HG03196 (cell line): Measurements from ENCODE around the gene RIPK1.
A peak's percentile ranks its signal among the peaks of the same experiment; 100 is the strongest.
"Not testable (repeated sequence)": the region's sequence is repeated elsewhere in the genome, so short reads cannot be mapped to it uniquely, and the experiment has no call there.

Experiments used
- ATAC-seq: cut with Tn5 transposase; IDR thresholded peaks from one replicate; pipeline ENCODE4 v1.9.1; 2021; ENCODE audit not compliant: unreplicated experiment

The RIPK1 gene

DNA sequence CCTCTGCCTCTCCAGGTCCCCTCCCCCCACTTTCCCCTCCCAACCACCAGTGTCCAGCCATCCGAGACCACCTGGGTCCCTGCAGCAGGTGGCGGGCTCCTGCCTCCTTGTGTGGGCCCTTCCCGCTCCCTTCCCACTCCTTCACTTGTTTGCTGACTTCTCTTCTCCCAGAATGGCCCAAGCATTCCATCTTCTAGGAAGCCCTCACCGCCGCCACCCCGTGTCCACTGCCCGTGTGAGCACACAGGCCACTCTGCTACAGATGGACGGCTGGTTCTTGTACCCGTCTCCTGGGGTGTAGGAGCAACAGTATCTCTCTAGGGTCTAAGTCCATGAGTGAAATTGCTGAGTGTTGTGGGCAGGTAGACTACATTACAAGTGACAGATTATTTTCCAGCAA lies 65.2 kb downstream of the RIPK1 start:
- no peak for ATAC-seq

DNA sequence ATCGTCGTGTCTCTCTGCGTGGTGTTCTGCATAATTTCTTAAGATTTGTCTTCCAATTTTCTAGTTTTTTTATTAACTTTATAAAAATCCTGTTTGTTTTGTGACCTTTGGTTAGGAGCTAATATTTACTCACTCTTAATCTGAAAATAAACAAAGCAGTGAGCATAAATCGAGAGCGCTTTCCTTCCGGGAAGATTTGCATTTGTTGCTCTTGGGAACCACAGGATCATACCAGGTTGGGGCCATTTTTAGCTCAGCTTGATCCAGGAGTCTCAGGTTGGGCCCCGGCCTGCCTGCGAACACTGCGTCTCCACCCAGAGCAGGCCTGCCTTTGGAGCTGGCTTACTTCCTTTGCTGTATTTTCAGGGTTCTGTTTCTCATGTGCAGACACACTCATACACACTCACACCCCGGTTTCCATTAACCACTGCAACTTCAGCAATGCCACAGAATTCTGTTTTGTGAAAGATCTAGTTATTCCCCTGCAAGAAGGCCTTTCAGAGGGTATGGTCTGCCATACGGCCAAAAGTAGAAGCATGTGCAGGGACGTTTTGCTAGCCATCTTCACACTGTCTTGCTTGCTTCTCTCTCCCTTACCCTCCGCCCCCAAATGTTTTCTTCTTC lies 67.5 kb downstream of the RIPK1 start:
- no peak for ATAC-seq

DNA sequence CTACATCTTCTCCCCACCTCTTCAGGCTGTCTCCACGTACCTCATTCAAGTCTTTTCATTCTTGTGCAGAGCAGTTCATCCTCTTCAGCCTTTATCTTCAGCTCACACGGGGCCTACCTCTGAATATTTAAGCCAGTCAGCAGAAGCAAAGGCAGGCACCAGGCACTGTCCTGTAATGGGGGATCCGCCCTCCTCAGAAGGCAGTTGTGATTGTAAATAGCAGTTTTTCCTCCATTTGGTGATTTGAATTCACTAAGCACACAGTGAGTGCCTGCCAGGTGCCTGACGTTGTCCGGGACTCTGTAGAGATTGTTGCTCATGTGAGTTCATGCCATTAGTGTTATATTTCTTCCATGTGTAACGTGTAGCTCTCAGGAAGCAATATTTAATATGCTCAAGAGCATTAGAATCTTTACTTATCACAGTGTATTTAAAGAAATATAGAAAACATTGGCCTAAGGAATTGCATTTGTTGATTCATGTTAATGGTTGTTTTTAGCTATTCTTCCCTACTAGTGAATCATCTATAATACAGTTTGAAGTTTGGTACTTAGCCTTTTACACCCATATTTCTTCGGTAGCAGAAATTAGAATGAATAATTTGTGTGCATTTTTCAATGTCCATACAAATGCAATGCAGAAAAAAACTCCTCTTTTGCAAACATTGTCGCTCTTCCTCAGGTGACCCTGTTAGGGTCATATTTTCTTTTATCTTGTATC lies 68.2 kb downstream of the RIPK1 start:
- no peak for ATAC-seq

DNA sequence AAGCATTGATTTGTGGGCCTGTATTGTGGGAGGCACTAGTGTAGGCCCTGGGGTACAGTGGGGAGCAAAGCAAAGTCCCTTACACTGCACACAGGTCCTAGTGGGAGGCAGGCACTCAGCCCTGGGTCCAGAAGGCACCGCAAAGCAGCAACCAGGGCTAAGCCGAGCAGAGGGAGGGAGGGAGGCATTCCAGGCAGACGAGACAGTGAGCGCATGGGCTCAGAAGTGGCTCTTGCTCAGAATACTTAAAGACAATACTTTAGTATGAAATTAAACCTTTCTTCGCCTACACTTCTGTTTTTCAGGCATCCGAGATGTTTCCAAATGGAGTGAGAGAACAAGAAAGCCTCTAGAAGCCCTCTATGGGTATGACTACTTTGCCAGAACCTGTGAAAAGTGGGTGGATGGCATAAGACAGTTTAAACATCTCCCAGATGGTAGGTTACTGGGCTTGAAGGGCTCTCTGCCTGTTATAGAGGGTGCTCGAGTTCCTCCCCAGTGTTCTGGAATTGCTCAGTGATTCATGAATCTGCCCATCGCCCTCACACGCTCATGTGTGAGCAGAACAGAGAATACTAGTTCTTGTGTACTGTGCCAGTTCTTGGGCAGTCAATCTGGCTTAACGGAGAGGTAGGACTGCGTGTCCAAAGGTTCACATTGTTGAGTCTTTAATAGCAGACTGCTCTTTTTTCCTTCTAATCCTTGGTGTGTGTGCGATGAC lies 68.9 kb downstream of the RIPK1 start:
- no peak for ATAC-seq

DNA sequence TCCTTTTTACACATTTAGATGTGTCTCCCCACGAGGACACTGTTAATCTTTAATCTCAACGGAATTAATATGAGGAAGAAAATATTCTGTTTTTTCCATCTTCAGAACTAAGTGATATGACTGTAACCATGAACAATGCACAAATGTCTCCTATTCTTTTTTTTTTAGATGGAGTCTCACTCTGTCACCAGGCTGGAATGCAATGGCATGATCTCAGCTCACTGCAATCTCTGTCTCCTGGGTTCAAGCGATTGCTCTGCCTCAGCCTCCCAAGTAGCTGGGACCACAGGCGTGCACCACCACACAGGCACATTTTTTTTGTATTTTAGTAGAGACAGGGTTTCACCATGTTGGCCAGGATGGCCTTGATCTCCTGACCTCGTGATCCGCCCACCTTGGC lies 69.6 kb downstream of the RIPK1 start:
- not testable (repeated sequence) for ATAC-seq

DNA sequence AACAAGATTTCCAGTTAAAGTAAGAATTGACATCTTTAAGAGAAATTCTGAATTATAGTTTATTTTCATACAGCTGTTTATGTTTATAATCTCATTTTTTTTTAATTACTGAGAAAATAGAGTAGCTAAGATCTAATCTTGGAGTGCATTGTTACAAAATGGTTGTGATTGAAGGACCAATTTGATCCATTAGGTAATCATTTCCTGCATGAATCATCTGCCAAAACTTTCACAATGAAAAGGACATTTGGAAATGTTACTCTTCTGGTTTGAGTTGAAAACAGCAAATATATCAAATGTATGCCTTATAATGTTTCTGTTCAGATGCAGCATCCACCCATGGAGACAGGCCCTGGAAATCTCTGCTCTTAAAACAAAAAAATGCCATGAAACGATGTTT lies 70.0 kb downstream of the RIPK1 start:
- ATAC-seq = no peak

DNA sequence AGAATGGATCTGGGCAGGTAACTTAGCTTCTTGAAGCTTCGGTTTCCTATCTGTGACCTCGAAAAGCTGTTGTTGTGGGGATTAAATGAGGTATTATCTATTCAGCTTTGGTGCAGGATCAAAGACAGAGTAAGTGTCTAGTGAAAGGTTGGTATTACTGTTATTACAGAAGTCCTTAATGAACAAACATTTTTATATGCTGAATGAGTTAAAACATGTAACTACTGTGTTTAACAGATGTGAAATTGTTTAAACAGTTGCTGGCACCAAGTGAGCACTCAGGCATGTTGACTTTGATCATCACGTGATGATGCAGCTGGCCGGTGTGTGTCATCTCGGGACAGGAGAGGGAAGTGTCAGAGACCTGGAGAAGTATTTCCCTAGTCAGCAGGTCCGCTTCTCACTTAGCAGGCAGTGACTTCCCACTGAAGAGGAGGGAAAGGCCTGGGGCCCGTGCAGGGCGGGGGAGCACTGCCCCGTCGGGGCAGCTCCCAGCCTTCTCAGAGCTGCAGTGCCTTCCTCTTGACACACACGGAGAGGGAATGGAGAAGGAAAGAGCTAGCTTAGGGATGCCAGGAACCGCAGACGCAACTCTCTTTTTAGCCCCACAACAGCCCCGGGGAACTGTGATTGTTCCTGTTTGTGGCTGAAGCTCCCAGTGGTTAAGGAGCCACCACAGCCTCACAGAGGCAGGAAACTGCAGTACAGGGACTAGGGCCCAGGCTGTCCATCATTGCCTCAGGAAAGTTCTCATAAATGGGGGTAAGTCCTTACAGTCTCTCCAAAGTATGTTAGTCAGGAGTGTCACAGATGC lies 71.0 kb downstream of the RIPK1 start:
- ATAC-seq = no peak

DNA sequence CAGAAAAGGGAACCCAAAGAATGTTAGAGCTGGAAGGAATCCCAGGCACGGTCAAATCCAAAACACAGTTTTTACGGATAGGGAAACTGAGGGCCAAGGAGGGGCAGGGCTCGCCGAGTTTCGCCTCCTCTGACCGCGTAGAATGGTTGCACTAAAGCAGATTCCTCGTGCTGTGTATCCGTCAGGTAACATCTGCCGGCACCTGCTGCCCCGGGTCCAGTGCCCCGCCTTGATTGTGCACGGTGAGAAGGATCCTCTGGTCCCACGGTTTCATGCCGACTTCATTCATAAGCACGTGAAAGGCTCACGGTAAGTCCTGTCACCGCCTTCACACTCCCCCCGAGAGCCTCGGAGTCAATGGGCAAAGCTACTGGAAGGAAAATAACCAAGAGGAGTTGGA lies 71.9 kb downstream of the RIPK1 start:
- ATAC-seq = no peak

DNA sequence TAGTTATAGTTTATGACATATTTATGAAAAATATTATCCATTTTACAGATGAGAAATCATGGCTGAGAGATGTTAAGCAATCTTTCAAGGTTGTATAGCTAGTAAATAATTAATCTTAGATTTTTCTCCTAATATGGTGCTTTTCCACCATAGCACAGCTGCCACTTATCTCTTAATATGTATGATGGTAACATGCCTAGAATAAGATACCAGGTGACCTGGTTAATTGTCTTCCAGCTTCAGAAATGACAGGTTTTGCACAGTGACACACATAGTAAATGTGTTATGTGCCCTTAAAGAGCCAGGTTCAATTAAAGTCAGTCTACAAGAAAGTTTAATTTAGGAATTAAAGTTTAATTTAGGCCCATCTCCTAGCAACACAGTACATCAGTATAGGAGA lies 74.2 kb downstream of the RIPK1 start:
- ATAC-seq = no peak

DNA sequence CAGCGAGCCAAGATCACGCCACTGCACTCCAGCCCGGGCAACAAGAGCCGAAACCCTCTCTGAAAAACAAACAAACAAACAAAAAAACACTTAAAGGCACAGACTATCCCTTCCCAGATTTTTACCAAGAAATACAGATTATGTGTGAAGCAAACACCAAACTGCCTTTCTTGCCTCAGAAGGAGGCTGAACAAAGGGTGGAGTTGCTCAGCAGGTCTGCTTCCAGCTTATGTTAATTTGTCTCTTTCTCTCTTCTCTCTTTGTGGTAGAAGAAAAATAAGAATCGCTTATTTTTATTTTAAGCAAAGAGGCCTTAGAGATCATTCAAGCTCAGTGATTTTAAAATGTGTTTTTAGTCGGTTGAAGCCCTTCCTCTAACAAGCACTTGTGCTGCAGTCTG lies 74.9 kb downstream of the RIPK1 start:
- ATAC-seq = no peak

DNA sequence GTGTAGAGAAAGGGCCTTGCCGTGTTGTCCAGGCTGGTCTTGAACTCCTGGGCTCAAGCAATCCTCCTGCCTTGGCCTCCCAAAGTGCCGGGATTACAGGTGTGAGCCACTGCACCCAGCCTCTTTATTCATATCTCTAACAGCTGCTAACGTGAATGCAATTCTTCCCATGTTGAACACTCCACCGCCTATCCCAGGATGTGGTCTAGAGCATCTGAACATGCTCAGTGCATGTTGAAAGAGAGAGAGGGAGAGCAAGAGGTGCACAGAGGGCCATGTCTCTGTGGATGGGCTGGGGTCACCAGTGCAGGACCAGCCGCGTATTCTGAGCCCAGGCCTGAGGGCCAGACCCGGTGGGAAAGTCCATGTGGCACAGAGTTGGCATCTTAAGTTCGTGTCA lies 76.3 kb downstream of the RIPK1 start:
- ATAC-seq = no peak

DNA sequence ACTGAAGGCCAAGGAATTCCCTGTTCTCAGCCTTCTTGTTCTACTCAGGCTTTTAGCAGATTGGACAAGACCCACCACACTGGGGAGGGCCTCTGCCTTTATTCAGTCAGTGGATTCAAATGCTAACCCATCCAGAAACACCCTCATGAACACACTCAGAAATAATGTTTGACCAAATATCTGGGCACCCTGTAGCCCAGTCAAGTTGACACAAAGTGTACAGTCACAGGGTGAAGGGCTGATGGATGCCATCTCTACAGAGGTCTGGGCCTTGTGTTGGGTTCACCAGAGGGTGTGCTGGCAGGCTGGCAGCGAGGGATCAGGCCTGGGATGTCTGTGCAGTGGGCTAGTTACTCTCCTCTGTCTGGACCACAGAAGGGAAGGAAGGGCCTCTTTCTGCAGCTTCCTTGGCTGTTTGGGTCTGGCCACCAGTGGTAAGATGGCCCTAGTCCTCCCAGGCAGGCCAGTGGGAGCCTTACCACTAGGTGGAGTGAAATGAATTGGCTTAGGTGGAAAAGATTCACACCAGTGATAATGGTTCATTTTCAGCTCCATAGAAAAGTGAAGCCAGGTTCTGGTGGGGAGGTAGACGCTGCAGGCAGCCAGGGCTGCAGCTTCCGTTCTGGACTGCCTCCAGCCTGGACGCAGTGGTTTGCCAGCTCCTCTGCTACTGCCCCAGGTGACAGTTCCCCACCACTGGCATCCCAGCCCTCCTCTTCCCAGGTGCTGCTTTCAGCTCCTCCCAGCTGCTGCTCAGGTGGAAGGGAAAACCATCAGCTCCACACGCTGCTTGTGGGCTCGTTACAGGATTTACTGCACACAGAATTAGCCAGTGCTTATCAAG lies 79.8 kb downstream of the RIPK1 start:
- ATAC-seq = no peak

DNA sequence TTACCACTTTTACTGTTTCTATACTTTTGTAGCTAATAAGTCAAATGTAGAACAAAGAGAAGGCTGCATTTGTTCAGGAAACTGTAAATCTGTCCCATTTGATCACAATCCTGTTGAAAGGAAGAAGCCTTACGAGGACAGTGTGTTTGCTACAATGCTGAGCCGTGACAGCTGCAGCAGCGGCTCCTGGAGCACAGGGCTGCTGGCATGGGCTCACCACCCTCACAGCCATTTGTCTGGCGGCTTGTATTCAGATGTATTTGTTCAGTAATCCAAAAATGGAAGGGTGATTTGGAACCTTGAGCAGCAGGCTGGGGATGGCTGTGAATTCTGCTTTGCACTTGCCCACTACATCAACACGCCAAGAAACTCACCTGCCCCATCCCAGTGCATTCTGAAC lies 83.4 kb downstream of the RIPK1 start:
- no peak for ATAC-seq

DNA sequence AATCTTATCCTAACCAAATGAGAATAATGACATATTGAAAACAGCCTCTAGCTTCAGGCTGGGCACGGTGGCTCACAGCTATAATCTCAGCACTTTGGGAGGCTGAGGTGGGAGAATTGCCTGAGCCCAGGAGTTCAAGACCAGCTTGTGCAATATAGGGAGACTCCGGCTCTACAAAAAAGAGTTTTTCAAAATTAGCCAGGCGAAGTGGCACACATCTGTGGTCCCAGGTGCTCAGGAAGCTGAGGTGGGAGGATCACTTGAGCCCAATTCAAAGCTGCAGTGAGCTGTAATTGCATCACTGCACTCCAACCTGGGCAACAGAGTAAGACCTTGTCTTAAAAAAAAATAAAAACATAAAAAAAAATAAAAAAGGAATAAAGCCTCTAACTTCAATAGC lies 84.4 kb downstream of the RIPK1 start:
- ATAC-seq = no peak

DNA sequence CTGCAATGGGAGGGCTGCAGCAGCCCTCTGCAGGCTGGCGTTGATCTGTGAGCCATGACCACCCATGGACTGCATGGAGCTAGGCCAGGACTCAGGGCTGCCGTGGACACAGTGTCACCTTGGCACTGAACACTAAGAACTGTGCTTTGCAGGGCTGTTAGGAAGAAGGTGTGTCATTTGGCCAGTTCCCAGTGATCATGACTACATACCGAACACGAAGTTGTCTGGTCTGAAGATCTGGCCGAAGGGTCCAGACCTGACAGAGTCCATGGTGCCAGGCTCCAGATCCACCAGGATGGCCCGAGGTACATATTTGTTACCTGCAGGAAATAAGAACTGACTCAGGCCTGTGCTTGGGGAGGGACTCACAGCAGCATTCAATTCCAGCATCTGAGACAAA lies 87.1 kb downstream of the RIPK1 start:
- ATAC-seq = not testable (repeated sequence)

DNA sequence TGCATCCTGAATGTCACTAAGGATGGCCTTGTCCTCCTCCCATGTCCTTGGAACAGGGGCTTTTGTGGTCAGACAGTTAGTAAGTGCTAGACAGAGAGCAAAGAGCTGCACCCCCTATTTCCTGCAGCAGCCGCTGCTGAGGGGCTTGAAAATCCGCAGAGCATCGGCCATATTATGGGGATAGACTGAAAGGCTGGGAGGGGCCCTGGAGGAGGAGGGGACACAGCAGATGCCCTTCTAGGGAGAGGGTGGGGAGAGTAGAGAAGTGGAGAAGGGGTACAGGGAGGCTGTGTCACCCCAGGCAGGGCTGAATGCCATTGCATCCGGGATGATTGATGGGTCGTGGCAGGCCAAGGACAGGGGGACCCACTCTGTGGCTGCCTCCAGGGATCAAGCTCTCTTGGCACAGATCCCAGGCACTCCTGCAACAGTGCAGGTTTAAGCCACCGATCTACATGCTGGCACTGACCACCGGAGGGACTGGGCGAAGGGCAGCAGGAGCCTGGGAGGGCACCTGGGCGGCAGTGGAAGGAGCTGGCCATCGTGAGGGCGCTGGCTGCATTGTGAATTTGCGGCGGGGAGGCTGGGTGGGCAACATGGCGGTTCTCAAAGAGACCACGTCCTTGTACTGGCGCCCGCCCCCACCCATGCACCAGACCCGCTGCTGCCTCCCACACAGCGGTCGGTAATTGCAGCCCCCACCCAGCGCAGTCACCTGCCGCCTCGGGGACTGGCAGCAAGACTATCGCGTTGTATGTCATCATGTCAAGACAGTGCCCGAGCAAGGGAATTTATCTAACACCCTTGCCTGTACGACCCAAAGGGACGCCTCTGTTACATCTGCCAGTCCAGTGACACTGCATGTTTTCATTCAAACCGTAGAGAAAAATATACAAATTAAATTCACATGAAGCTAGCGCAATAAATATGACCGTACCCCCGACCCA lies 88.2 kb downstream of the RIPK1 start:
- ATAC-seq = not testable (repeated sequence)

DNA sequence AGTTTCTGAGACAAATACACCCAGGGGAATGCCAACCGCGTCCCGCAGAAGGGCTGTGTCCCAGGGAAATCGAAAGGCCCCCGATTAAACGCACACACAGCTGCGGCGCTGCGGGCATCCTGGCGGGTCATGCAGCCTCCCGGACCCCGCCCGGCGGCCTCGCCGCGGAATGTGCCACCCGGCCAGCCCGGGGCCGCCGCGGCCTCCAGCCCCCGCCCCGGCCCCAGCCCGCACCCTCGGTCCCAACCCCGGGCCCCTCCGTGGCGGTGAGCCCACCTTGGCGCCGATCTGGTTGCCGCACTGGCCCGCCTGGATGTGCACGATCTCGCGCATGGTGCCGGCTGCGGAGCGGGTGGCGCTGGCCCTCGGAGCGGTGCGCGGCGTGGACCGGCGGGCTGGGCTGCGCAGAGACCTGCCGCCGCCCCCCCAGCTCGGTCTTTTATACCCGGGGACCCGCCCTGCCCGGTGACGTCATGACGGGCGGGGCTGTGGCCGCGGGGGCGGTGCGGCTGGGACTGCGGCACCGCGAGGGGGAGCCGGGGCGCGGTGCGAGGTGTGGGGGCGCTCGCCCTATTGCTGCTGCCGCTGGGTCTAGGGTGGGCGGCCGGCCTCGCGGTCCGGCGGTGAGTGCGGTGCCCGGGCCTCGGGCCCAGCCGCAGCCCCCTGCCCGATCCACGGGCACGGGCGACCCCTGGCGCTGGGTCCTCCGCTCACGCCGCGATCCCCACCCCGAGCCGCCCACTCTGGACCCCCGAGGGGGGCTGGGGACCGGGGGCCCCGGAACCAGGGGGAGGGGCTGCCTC lies 89.0 kb downstream of the RIPK1 start, which contains the start of gene TUBB2A:
Gene TUBB2A, minus strand, starts transcription at position 414 of the 803 bp plus-strand sequence. Its CDS starts 81 bp downstream, at position 333.
- ATAC-seq = peak; percentile 73
